ENCODE results near the gene NDUFS5.
"Not testable (repeated sequence)": the region's sequence is repeated elsewhere in the genome, so short reads cannot be mapped to it uniquely, and the experiment has no call there.

NDUFS5 gene

DNA sequence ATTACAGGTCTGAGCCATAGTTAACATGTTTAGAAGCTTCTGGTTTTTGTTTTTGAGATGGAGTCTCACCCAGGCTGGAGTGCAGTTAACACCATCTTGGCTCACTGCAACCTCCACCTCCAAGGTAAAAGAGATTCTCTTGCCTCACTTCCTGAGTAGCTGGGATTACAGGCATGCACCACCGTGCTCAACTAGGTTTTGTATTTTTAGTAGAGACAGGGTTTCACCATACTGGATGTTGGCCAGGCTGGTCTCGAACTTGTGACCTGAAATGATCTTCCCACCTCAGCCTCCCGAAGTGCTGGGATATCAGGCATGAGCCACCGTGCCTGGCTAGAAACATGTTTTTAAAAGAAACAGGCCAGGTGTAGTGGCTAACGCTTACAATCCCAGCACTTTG is 10.5 kb downstream of the NDUFS5 start:
- Mint-ChIP-seq H3K36me3 (ENCODE audit: low read depth) (peaks cover 77% of the 10 kb centered on the region), H3K4me1 (ENCODE audit: low read depth) (peaks cover 6% of the 10 kb centered on the region), H3K9me3 (no peaks in the 10 kb centered on the region), H3K4me3 (no peak overlapping the region), H3K27me3 (no peaks in the 10 kb centered on the region), H3K27ac (no peak overlapping the region)
- intact Hi-C loops (cut with micrococcal nuclease): no loop called here

DNA sequence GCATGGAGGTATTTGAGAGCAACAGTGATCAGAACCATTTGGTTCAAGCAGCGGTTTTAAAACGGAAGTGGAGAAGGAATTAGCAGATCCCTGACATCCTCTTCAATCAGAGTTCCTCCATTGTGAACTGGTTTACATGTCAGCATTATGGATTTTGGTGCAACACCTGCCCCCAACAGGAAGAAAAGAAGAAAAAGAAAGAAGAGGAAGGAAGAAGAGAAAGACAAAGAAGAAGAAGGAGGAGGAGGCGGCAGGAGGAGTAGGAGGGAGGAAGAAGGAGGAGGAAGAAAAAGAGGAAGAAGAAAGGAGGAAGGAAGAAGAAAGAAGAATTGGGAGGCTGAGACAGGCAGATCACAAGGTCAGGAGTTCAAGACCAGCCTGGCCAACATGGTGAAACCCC is 17.4 kb downstream of the NDUFS5 start:
- Mint-ChIP-seq H3K36me3 (ENCODE audit: low read depth) (peaks cover 29% of the 10 kb centered on the region), H3K27me3 (no peaks in the 10 kb centered on the region), H3K27ac (peak overlapping the region; percentile 81), H3K4me3 (no peak overlapping the region), H3K4me1 (ENCODE audit: low read depth) (peaks cover 26% of the 10 kb centered on the region), H3K9me3 (peaks cover 13% of the 10 kb centered on the region)
- intact Hi-C loops (cut with micrococcal nuclease): no loop called here

DNA sequence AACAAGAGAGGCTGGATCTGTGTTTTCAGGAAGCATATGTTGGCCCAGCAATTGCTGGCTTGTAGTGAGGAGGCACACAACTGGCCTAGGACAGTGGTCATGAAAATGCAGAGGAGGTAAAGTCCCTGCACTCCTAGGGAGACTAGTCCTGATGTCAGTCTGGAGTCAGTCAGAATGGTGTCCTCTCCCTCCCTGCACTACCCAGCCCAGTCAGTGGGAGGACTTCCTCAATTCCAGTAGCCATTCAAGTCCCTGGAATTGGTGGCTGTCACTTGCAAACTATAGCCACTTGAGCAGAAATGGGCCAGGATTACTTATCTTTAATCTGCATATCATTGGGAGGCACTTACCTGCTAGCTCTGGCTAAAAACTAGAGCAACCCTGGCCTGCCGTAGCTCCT is 18.6 kb downstream of the NDUFS5 start:
- Mint-ChIP-seq H3K4me1 (ENCODE audit: low read depth) (peaks cover 26% of the 10 kb centered on the region), H3K36me3 (ENCODE audit: low read depth) (peaks cover 35% of the 10 kb centered on the region), H3K27ac (peak overlapping the region; percentile 81), H3K4me3 (no peak overlapping the region), H3K27me3 (no peaks in the 10 kb centered on the region), H3K9me3 (peaks cover 13% of the 10 kb centered on the region)
- intact Hi-C loops (cut with micrococcal nuclease): no loop called here

DNA sequence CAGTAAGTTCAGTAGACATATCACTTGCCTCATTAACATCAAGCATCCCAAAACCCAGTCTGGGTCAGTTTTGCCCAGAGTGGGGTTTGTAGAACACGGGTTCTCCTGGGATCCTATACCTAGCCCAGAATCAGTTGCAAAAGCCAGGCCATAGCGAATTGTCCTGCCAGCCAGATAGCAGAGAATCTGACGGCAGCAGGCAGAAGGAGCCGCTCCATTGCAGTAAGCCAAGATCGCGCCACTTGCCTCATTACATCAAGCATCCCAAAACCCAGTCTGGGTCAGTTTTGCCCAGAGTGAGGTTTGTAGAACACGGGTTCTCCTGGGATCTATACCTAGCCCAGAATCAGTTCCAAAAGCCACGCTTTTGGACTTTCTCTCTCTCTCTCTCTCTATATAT is 19.1 kb downstream of the NDUFS5 start:
- H3K36me3 Mint-ChIP-seq (ENCODE audit: low read depth): peaks cover 35% of the 10 kb centered on the region
- intact Hi-C loops (cut with micrococcal nuclease): no loop called here
- H3K27me3 Mint-ChIP-seq: no peaks in the 10 kb centered on the region
- H3K9me3 Mint-ChIP-seq: peaks cover 13% of the 10 kb centered on the region
- H3K4me1 Mint-ChIP-seq (ENCODE audit: low read depth): peaks cover 26% of the 10 kb centered on the region
- no peak overlapping the region for H3K4me3 Mint-ChIP-seq
- H3K27ac Mint-ChIP-seq: no peak overlapping the region

DNA sequence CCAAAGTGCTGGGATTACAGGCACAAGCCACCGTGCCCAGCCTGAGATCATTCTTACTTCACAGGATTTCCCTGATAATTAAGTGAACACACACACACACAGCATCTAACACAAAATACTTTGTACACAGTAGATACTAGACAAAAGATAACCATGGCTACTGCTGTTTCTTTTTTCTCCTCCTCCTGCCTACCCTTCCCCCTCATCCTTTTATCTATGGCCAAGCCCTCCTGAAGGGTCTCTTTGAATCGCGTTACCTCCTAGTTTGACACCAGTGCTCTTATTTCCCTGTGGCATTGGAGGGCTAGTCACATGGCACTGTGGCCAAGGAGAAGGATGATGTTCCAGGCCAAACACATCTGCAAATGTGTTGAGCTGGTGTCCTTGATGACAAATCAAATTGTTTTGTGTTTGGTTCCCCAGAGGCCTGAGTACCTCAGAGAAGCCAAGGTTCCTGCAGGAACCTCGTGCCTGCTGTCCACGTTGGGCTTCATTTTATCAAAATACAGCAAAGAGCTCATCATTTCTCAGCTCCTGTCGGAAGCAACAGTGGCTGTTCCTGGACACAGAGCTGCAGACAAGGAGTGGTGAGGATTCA is 20.6 kb downstream of the NDUFS5 start:
- peaks cover 13% of the 10 kb centered on the region for H3K9me3 Mint-ChIP-seq
- peaks cover 31% of the 10 kb centered on the region for H3K36me3 Mint-ChIP-seq (ENCODE audit: low read depth)
- peaks cover 26% of the 10 kb centered on the region for H3K4me1 Mint-ChIP-seq (ENCODE audit: low read depth)
- no peak overlapping the region for H3K4me3 Mint-ChIP-seq
- H3K27me3 Mint-ChIP-seq: no peaks in the 10 kb centered on the region
- no peak overlapping the region for H3K27ac Mint-ChIP-seq
- intact Hi-C loops (cut with micrococcal nuclease): no loop called here

DNA sequence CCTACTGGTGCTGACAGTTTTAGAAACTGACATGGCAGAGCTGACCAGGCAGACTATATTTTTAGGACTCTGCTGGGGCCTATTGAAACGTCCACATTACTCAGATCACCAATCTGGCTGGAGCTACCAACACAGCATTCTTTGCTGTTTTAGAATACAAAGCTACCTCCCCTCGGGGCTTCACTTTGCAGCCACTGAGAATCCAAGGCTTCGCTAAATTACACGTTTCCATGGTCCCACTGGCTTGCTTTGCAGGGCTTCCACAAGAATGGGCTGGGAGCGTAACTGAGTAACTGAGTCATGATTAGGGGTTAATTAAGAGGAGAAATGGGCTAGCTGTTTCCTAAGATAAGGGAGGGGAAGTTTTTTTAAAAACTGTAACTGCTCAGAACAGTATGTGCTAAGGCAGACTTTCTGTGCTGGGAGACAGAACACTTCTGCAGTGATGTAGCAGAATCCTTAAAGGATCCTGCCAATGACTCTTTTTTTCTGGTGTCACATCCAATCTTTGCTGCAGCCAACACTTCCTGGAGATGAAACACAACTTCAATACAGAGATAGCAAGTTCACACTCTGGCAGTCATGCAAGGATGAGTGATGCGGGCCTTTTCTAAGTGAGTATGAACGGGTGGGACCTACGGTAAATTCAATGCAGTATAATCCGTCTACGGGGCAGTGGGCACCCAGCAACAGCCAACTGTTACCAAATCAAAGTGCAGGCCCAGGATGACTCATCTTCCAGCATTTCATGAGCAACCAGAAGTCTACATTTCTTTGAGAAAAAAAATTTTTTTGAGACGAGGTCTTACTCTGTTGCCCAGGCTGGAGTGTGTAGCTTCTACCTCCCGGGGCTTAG is 21.5 kb downstream of the NDUFS5 start:
- intact Hi-C loops (cut with micrococcal nuclease): no loop called here
- Mint-ChIP-seq H3K27me3 (no peaks in the 10 kb centered on the region), H3K27ac (no peak overlapping the region), H3K9me3 (peaks cover 13% of the 10 kb centered on the region), H3K4me1 (ENCODE audit: low read depth) (peaks cover 26% of the 10 kb centered on the region), H3K36me3 (ENCODE audit: low read depth) (peaks cover 31% of the 10 kb centered on the region), H3K4me3 (no peak overlapping the region)

DNA sequence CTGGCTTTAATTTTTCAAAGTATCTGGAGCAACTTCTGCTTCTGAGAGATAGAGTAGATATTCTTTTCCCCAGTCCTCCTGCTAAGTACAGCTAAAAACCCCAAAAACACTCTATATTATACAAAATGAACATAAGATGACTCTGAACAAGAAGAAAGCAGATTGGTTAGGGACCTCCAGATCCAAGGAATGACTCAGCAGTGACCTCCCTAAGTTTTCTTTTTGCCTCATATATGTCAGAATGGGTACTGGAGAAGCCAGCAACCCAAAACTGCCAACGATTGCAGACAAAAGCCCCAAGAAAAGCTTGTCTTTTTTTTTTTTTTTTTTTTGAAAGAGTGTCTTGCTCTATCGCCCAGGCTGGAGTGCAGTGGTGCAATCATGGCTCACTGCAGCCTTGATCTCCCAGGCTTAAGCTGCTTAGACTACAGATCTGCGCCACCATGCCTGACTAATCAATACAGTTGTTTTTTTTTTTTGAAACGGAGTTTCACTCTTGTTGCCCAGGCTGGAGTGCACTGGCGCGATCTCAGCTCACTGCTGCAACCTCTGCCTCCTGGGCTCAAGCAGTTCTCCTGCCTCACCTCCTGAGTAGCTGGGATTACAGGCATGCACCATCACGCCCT is 22.7 kb downstream of the NDUFS5 start:
- Mint-ChIP-seq H3K4me1 (ENCODE audit: low read depth) (peaks cover 20% of the 10 kb centered on the region), H3K36me3 (ENCODE audit: low read depth) (peaks cover 24% of the 10 kb centered on the region), H3K27ac (no peak overlapping the region), H3K9me3 (peaks cover 5% of the 10 kb centered on the region), H3K4me3 (no peak overlapping the region), H3K27me3 (no peaks in the 10 kb centered on the region)
- intact Hi-C loops (cut with micrococcal nuclease): no loop called here

DNA sequence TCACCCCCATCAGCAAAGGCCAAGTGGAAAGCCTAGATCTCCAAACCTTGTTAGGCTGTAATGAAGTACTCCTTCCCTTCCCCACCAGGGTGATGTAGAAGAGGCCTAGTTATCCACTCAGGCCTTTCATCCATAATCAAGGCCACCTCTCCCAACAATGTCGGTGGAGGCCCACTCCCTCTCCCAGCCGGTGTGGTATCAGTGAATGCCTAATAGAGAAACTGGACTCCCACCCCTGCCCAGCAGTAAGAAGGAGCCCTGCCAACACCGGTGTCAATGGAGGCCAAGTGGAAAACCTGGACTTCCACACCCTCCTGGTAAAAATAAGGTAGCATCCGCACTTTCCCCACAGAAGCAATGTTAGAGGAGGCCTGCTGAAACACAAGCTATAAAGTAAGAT is 23.9 kb downstream of the NDUFS5 start:
- H3K27ac Mint-ChIP-seq: no peak overlapping the region
- H3K27me3 Mint-ChIP-seq: no peaks in the 10 kb centered on the region
- no peaks in the 10 kb centered on the region for H3K9me3 Mint-ChIP-seq
- no peak overlapping the region for H3K4me3 Mint-ChIP-seq
- intact Hi-C loops (cut with micrococcal nuclease): no loop called here
- peaks cover 8% of the 10 kb centered on the region for H3K4me1 Mint-ChIP-seq (ENCODE audit: low read depth)
- peaks cover 22% of the 10 kb centered on the region for H3K36me3 Mint-ChIP-seq (ENCODE audit: low read depth)

DNA sequence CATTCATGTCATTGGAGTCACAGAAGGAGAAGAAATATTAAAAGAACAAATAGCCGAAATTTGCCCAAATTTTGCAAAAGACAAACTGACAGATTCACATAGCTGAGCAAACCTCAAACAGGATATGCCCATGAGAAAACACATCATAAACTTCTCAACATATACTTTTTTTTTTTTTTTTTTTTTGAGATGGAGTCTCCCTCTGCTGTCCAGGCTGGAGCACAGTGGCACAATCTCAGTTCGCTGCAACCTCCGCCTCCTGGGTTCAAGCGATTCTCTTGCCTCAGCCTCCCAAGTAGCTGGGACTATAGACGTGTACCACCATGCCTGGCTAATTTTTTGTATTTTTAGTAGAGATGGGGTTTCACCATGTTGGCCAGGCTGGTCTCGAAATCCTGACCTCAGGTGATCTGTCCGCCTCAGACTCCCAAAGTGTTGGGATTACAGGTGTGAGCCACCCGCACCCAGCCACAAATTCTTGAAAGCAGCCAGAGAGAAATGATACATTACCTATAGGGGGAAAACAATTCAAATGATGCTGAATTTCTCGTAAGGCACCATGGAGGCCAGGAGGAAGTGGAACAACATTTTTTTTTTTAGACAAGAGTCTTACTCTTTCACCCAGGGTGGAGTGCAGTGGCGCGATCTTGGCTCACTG is 25.2 kb downstream of the NDUFS5 start:
- H3K4me3 Mint-ChIP-seq; intact Hi-C loops (cut with micrococcal nuclease); H3K27me3 Mint-ChIP-seq; H3K4me1 Mint-ChIP-seq (ENCODE audit: low read depth); H3K27ac Mint-ChIP-seq; H3K9me3 Mint-ChIP-seq: not testable (repeated sequence)
- peaks cover 22% of the 10 kb centered on the region for H3K36me3 Mint-ChIP-seq (ENCODE audit: low read depth)

DNA sequence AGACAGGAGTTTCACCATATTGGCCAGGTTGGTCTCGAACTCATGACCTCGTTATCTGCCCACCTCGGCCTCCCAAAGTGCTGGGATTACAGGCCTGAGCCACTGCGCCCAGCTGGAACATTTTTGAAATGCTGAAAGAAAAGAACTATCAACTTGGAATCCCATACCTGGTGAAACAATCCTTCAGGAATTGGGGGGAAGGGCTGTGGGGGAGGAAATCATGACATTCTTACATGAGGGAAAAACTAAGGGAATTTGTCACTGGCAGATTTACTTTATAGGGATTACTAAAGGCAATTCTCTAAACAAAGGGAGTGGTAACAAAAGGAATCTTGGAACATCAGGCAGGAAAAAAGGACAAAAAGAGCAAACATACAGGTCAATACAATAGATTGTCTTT is 25.8 kb downstream of the NDUFS5 start:
- H3K27ac Mint-ChIP-seq: no peak overlapping the region
- H3K36me3 Mint-ChIP-seq (ENCODE audit: low read depth): peaks cover 16% of the 10 kb centered on the region
- no peaks in the 10 kb centered on the region for H3K27me3 Mint-ChIP-seq
- intact Hi-C loops (cut with micrococcal nuclease): no loop called here
- peaks cover under 1% of the 10 kb centered on the region for H3K4me1 Mint-ChIP-seq (ENCODE audit: low read depth)
- no peaks in the 10 kb centered on the region for H3K9me3 Mint-ChIP-seq
- H3K4me3 Mint-ChIP-seq: no peak overlapping the region

DNA sequence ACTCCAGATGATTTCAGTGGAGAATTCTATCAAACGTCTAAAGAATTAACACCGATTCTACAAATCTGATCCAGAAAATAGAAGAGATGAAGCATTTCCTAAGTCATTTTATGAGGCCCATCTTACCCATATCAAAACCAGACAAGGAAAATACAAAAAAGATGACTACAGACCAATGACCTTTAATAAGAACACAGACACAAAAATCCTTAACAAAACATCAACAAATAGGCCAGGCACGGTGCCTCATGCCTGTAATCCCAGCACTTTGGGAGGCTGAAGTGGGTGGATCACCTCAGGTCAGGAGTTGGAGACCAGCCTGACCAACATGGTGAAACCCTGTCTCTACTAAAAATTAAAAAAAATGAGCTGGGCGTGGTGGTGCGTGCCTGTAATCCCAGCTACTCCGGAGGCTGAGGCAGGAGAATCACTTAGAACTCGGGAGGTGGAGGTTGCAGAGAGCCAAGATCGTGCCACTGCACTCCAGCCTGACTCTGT is 29.1 kb downstream of the NDUFS5 start:
- H3K36me3 Mint-ChIP-seq (ENCODE audit: low read depth); H3K9me3 Mint-ChIP-seq; H3K4me1 Mint-ChIP-seq (ENCODE audit: low read depth); H3K4me3 Mint-ChIP-seq; intact Hi-C loops (cut with micrococcal nuclease); H3K27me3 Mint-ChIP-seq; H3K27ac Mint-ChIP-seq: not testable (repeated sequence)

DNA sequence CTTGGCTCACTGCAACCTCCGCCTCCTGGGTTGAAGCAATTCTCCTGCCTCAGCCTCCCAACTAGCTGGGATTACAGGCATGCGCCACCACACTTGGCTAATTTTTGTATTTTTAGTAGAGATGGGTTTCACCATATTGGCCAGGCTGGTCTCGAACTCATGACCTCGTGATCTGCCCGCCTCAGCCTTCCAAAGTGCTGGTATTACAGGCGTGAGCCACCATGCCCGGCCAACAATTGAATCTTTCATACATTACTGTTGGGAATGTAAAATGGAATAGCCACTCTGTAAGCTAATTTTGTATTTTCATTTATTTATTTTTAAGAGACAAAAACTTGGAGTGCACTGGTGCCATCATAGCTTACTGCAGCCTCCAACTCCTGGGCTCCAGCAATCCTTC is 35.4 kb downstream of the NDUFS5 start:
- H3K9me3 Mint-ChIP-seq; H3K4me1 Mint-ChIP-seq (ENCODE audit: low read depth); H3K27ac Mint-ChIP-seq; H3K36me3 Mint-ChIP-seq (ENCODE audit: low read depth); intact Hi-C loops (cut with micrococcal nuclease); H3K4me3 Mint-ChIP-seq; H3K27me3 Mint-ChIP-seq: not testable (repeated sequence)

DNA sequence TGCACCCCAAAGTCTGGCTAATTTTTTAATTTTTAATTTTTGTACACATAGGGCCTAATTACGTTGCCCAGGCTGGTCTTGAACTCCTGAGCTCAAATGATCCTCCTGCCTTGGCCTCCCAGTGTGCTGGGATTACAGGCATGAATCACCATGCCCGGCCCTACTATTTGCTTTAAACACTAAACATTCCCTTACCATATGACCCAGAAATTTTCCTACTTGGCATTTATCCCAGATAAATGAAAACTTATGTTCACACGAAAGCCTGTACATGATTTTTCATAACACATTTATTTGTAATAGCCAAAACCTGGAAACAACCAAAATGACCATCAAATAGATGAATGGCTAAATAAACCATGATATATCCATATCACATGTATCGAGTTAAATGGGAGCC is 35.8 kb downstream of the NDUFS5 start:
- Mint-ChIP-seq H3K9me3 (no peaks in the 10 kb centered on the region), H3K36me3 (ENCODE audit: low read depth) (no peaks in the 10 kb centered on the region), H3K27ac (no peak overlapping the region), H3K27me3 (no peaks in the 10 kb centered on the region), H3K4me1 (ENCODE audit: low read depth) (peaks cover 9% of the 10 kb centered on the region), H3K4me3 (no peak overlapping the region)
- intact Hi-C loops (cut with micrococcal nuclease): no loop called here

DNA sequence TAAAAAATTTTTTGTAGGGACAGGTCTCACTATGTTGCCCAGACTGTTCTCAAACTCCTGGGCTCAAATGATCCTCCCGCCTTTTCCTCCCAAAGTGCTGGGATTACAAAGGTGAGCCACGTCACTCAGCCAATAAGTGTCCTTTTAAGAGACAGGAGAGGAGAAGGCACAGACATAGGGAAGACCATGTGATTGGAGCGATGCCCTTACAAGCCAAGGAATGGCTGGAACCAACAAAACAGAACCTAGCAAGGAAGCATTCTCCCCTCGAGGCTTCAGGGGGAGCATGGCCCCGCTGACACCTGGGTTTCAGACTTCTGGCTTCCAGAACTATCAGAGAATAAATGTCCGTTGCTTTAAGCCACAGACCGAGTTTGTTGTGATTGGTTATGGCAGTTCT is 37.0 kb downstream of the NDUFS5 start:
- intact Hi-C loops (cut with micrococcal nuclease): no loop called here
- no peaks in the 10 kb centered on the region for H3K36me3 Mint-ChIP-seq (ENCODE audit: low read depth)
- peaks cover 9% of the 10 kb centered on the region for H3K4me1 Mint-ChIP-seq (ENCODE audit: low read depth)
- H3K4me3 Mint-ChIP-seq: no peak overlapping the region
- H3K9me3 Mint-ChIP-seq: no peaks in the 10 kb centered on the region
- H3K27ac Mint-ChIP-seq: peak overlapping the region; percentile 59
- no peaks in the 10 kb centered on the region for H3K27me3 Mint-ChIP-seq

All from dendritic cell treated with granulocyte-macrophage colony-stimulating factor and Interleukin-4, amounts not matched to agents 40 ng/mL and 50 ng/mL, for 4 days (primary cell).